HG03432 (cell line): Measurements from ENCODE around the gene PHF14.
A peak's percentile ranks its signal among the peaks of the same experiment; 100 is the strongest.
"Not testable (repeated sequence)": the region's sequence is repeated elsewhere in the genome, so short reads cannot be mapped to it uniquely, and the experiment has no call there.

ENCODE experiments used
- ATAC-seq: cut with Tn5 transposase; IDR thresholded peaks from one replicate; pipeline ENCODE4 v1.9.1; 2021; ENCODE audit warnings: mild to moderate bottlenecking, moderate library complexity; ENCODE audit not compliant: unreplicated experiment

PHF14 gene

DNA sequence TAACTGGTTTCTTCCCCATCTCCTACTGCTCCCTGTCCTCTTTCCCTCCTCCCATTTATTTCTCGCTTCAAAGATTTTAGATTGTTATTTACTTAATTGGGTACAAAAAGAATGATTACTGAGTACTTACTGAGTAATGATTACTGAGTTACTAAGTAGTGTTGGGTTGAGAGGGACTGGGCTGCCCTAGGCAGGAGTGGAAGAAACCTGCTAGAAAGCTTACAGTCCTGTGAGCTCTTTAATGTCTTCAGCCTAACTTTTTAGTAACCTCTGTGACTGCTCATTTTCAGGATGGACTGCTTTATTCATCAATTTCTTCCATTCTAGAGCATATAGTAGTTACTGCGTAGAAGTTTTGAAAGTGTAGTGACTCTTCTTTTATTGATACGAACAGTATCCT is 7.6 kb downstream of the PHF14 start:
- no peak for ATAC-seq

GRCh38 chr7:10990748-10991147 is 17.1 kb downstream of the PHF14 start:
- not testable (repeated sequence) for ATAC-seq

DNA sequence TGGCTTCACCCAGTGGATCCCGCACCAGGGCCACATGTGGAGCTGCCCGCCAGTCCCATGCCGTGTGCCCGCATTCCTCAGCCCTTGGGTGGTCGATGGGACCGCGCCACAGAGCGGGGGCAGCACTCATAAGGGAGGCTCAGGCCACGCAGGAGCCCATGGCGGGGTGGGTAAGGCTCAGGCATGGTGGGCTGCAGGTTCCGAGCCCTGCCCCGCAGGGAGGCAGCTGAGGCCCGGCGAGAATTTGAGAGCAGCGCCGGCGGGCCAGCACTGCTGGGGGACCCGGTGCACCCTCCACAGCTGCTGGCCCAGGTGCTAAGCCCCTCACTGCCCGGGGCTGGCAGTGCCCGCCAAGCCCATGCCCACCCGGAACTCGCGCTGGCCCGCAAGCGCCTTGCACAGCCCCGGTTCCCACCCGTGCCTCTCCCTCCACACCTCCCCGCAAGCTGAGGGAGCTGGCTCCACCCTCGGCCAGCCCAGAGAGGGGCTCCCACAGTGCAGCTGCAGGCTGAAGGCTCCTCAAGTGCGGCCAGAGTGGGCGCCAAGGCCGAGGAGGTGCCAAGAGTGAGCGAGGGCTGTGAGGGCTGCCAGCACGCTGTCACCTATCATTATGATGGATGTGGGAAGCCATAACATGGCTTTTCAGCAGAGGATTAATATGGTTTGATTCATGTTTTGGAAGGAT is 22.0 kb downstream of the PHF14 start:
- ATAC-seq, result not testable (repeated sequence)

DNA sequence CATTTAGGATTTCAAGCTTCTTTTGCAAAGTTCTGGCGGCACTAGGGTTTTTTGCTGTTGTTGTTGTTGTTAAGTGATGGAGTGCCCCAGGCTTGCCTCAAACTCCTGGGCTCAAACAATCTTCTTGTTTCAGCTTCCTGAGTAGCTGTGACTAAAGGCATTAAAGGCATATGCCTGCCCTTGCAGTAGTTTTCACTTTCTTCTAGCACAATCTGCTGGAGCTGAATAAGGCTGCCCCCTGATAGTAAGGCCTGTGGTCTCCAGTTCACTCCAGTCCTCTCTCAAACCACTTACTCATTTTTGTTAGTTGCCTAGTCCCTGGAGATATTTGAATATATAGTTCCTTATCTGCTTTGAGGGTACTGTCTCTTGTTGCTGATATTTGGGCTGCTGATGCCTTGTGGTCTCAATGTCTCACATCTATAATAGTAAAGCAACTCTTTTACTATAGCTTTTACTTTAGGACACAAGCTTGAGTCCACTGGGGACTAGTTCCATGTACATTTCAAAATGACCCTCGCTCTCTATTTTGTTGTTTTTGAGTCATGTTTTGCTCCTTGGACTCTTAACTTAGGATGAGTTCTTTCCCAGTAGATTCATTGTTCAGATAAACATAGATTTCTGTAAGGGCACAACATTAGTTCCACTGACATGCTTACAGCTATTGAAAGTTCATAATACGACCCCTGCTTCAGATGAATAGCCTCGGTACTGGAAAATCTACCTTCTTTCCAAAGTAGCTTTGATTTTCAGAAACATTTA is 25.5 kb downstream of the PHF14 start:
- no peak for ATAC-seq

DNA sequence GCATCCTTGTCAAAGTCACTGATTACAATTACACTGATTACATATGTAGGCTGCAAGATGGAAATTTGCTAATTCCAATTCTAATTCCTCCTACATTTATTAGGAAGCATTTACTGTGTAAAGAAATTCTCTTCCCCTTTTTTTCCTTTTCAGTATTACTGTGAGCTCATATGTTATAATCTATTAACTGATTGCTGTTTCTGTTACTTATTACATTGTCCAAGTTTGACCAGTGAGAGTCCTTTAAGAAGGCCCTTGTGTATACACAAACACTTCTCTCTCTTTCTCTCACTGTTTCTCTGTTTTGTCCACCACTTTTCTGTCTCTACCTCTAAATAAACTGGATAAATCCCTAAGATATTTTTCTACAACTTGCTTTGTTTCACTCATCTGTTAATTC is 31.5 kb downstream of the PHF14 start:
- no peak for ATAC-seq

DNA sequence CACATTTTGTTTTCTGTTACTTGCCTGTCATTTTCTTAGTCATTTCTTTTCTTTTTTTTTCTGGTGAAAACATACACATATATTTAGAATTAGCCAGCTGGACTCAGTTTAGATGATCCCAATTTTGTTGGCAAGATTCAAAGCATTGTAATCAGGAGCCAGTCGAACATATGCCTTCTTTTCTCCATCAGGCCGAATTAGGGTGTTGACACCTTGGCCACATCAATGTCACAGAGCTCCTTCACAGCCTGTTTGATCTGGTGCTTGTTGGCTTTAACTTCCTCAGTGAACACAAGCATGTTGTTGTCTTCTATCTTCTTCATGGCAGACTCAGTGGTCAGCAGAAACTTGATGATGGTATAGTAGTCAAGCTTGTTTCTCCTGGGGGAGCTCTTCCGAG is 32.6 kb downstream of the PHF14 start:
- no peak for ATAC-seq

GRCh38 chr7:11009631-11010030 is 36.0 kb downstream of the PHF14 start:
- no peak for ATAC-seq

GRCh38 chr7:11021468-11021867 is 47.8 kb downstream of the PHF14 start:
- ATAC-seq, result no peak

- ATAC-seq, result no peak
Observed at GRCh38 chr7:11026452-11027359, 53.0 kb downstream of the PHF14 start.

GRCh38 chr7:11035661-11036060 is 62.0 kb downstream of the PHF14 start:
- ATAC-seq, result no peak

DNA sequence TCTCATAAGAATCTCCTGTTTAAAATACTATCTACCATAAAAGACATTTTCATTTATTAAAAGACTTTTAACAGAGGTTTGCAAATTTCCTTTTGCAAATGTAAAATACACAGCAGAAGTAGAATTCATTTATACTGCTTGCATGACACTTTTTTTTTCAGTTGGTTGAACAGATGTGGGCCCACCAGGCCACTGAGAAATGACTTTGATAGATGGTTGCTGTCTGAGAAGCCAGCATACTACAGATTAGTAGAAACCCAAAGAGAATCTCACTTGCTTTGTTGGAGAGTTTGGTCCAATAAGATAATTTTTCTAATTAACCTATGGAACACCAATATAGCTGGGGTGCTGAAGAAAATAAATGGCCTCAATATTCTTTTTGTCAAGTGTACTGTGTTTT is 66.3 kb downstream of the PHF14 start:
- no peak for ATAC-seq

GRCh38 chr7:11054033-11054432 is 80.4 kb downstream of the PHF14 start:
- ATAC-seq, result no peak

DNA sequence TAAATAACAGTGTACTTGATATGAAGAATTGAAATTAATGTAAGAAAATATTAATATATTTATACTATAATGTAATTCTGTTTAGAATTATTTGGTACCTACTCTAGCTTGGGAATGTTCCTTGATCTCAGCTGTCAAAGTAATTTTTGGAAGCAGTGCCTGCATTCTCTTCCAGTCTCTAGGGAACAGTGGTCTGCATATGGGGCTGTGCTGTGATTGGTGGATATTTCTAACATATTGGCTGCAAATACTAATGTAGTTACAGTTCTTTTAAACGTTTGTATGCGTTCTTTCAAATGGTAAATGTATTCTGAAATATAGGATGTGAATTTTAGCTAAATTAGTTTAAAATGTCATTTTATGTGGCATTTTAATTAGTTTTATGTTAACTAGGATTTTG is 87.2 kb downstream of the PHF14 start:
- no peak for ATAC-seq

- no peak for ATAC-seq
Observed at GRCh38 chr7:11062110-11062509, 88.4 kb downstream of the PHF14 start.

GRCh38 chr7:11069591-11069990 is 95.9 kb downstream of the PHF14 start:
- ATAC-seq, result no peak

DNA sequence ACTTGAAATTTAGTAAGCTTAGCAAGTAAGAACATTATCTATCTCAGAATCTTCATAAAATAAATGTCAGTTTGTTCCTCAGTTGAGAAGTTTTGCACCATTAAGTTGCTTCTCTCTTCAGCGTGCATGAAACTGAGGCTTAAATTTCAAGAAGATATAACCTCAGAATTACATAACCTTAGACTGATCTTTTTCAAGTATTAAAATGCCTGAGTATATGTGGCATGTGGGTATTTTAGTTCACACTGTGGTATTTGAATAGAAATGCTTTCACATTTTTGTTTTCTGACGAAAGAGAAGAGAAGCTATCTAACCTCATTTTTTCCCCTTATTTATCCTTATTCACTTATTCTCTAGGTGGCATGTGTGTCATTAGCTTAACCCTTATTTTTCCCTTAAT is 104.1 kb downstream of the PHF14 start:
- no peak for ATAC-seq

- peak; percentile 61 for ATAC-seq
Observed at GRCh38 chr7:11078247-11078834, 104.7 kb downstream of the PHF14 start.

GRCh38 chr7:11079907-11080306 is 106.2 kb downstream of the PHF14 start:
- no peak for ATAC-seq

DNA sequence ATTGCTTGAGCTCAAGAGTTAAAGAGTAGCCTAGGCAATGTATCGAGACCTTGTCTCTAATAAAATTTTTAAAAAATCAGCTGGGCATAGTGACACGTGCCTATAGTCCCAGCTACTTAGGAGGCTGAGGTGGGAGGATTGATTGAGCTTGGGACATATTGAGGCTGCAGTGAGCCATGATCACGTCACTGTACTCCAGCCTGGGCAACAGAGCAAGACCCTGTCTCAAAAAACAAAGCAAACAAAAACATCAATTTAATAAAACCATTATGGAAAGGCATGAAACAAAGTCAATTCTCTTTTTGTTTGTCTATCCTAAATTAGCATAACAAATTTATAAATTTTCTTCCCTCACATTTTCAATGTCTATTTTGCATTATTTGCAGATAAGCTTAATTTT is 108.4 kb downstream of the PHF14 start:
- no peak for ATAC-seq

DNA sequence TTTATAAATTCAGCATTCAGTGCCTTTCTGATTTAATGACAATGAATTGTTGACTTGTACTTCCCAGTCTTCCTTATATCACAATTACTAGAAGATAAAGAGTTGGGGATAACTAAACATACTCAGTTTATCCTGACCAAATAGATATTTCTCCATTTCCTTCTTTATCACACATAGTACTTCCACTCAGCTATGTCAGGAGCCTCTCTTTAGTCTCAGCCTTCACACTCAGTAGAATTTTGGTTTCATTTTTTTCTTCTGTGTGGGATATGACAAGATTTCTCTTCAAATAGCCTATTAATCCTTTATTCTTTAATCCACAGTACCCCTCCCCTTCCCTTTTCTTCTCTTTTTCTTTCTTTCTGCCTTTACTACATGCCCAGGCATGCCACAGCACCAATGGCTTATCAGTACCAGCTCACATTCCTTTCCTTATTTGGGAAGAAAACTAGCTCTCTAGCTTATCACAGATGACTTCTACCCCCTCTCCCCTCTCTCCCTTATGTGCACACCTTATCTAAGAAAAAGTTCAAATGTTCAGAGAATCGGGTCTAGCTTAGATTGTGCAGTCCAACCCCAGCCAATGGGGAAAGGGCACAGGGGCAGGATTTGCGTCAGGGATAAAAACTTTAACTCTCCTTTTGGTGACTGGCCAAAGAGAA is 109.0 kb downstream of the PHF14 start:
- no peak for ATAC-seq

- ATAC-seq, result no peak
Observed at GRCh38 chr7:11083214-11083568, 109.5 kb downstream of the PHF14 start.
